Astrocyte (in vitro differentiated cells and primary cell): ENCODE data around the gene ARHGAP28. TPM values are rescaled to one million over a fixed set of nuclear protein-coding genes. Genes with fewer than 3 reads are reported as not detected.

Experiments used
- DNase-seq: peaks from one replicate; pipeline ENCODE4 v3.0.0-alpha.2; 2010; ENCODE audit warnings: low read depth
- FAIRE-seq: peaks from 2 replicates; lab custom pipeline; 2011; peaks lifted over from hg19 to GRCh38; lab: Jason Lieb, UNC
- H2AFZ ChIP-seq: 2 replicates; pipeline ENCODE4 v1.6.0; 2012; ENCODE audit warnings: low read depth, low read length, inconsistent platforms
- H3K27ac ChIP-seq: 2 replicates; pipeline ENCODE4 v1.5.1; 2011; ENCODE audit warnings: low read depth, low read length, inconsistent platforms
- H3K27me3 ChIP-seq: 2 replicates; pipeline ENCODE4 v1.6.0; 2011; ENCODE audit warnings: low read length, inconsistent platforms; ENCODE audit not compliant: insufficient read depth
- H3K36me3 ChIP-seq: 2 replicates; pipeline ENCODE4 v1.5.1; 2011; ENCODE audit warnings: low read length, inconsistent platforms; ENCODE audit not compliant: insufficient read depth
- H3K4me1 ChIP-seq: 2 replicates; pipeline ENCODE4 v1.5.1; 2011; ENCODE audit warnings: low read length, inconsistent platforms; ENCODE audit not compliant: insufficient read depth
- H3K4me2 ChIP-seq: 2 replicates; pipeline ENCODE4 v1.6.0; 2012; ENCODE audit warnings: low read length, inconsistent platforms
- H3K4me3 ChIP-seq: 2 replicates; pipeline ENCODE4 v1.5.1; 2011; ENCODE audit warnings: low read depth, mild to moderate bottlenecking, low read length, inconsistent platforms; ENCODE audit not compliant: insufficient read depth
- H3K79me2 ChIP-seq: 2 replicates; pipeline ENCODE4 v1.6.0; 2012; ENCODE audit warnings: mild to moderate bottlenecking, low read length, inconsistent platforms; ENCODE audit not compliant: insufficient read depth
- H3K9ac ChIP-seq: 2 replicates; pipeline ENCODE4 v1.6.0; 2012; ENCODE audit warnings: mild to moderate bottlenecking, low read length, inconsistent platforms
- H3K9me3 ChIP-seq: 2 replicates; pipeline ENCODE4 v1.5.1; 2012; ENCODE audit warnings: low read depth, mild to moderate bottlenecking, low read length, inconsistent platforms; ENCODE audit not compliant: insufficient read depth
- H4K20me1 ChIP-seq: 2 replicates; pipeline ENCODE4 v1.6.0; 2012; ENCODE audit warnings: low read length, inconsistent platforms; ENCODE audit not compliant: insufficient read depth
- H3K27ac Mint-ChIP-seq: one replicate; pipeline ENCODE4 v1.8.0; 2021; ENCODE audit warnings: mild to moderate bottlenecking, mixed read lengths; ENCODE audit not compliant: unreplicated experiment
- H3K27me3 Mint-ChIP-seq: one replicate; pipeline ENCODE4 v1.8.0; 2021; ENCODE audit warnings: low read depth, mixed read lengths; ENCODE audit not compliant: unreplicated experiment
- H3K36me3 Mint-ChIP-seq: one replicate; pipeline ENCODE4 v1.8.0; 2021; ENCODE audit warnings: low read depth, mixed read lengths; ENCODE audit not compliant: unreplicated experiment
- H3K4me1 Mint-ChIP-seq: one replicate; pipeline ENCODE4 v1.8.0; 2021; ENCODE audit warnings: low read depth, mixed read lengths; ENCODE audit not compliant: unreplicated experiment
- H3K4me3 Mint-ChIP-seq: one replicate; pipeline ENCODE4 v1.8.0; 2021; ENCODE audit warnings: mild to moderate bottlenecking, moderate library complexity, mixed read lengths; ENCODE audit not compliant: unreplicated experiment
- H3K9me3 Mint-ChIP-seq: one replicate; pipeline ENCODE4 v1.8.0; 2021; ENCODE audit warnings: mild to moderate bottlenecking, mixed read lengths; ENCODE audit not compliant: unreplicated experiment
- CTCF ChIP-seq: IDR thresholded peaks from 2 replicates; pipeline ENCODE4 v1.5.1; 2011; ENCODE audit warnings: low read depth, mild to moderate bottlenecking, inconsistent platforms, low read length, moderate library complexity; ENCODE audit not compliant: insufficient read depth
- EZH2 ChIP-seq: IDR thresholded peaks from 2 replicates; pipeline ENCODE4 v1.6.1; 2012; ENCODE audit warnings: mild to moderate bottlenecking, low read length, inconsistent platforms; ENCODE audit not compliant: insufficient read depth
- total RNA-seq: library from RNA; stranded (reverse); gene quantifications from 2 replicates; pipeline ENCODE4 v1.2.1, GENCODE V29; 2021

Gene ARHGAP28
- total RNA-seq, 1 donor from 2014 or later: 15.5 TPM

GRCh38 chr18:6830916-6831315 is 101.4 kb downstream of the ARHGAP28 start:
- H2AFZ ChIP-seq: no peak overlapping the region
- Mint-ChIP-seq H3K27ac (no peak overlapping the region), H3K4me1 (no peaks in the 10 kb centered on the region), H3K9me3 (no peaks in the 10 kb centered on the region), H3K36me3 (peaks cover 6% of the 10 kb centered on the region), H3K27me3 (no peaks in the 10 kb centered on the region), H3K4me3 (no peak overlapping the region)
- no peak overlapping the region for H3K4me2 ChIP-seq
- H3K9me3 ChIP-seq: no peaks in the 10 kb centered on the region
- no peak for DNase-seq
- FAIRE-seq: no peak
- no peak for TF ChIP-seq CTCF
- TF ChIP-seq EZH2: no peak
- H3K79me2 ChIP-seq: no peaks in the 10 kb centered on the region
- H3K36me3 ChIP-seq: no peaks in the 10 kb centered on the region
- no peak overlapping the region for H3K9ac ChIP-seq
- no peaks in the 10 kb centered on the region for H3K4me1 ChIP-seq
- no peak overlapping the region for H3K4me3 ChIP-seq
- H4K20me1 ChIP-seq: no peaks in the 10 kb centered on the region
- no peaks in the 10 kb centered on the region for H3K27me3 ChIP-seq
- no peak overlapping the region for H3K27ac ChIP-seq

- Histone ChIP-seq H3K79me2 (no peaks in the 10 kb centered on the region), H3K4me2 (no peak overlapping the region), H4K20me1 (no peaks in the 10 kb centered on the region), H3K27me3 (no peaks in the 10 kb centered on the region), H3K4me1 (no peaks in the 10 kb centered on the region), H3K9ac (no peak overlapping the region), H3K27ac (no peak overlapping the region), H3K4me3 (no peak overlapping the region), H3K9me3 (no peaks in the 10 kb centered on the region), H3K36me3 (no peaks in the 10 kb centered on the region), H2AFZ (no peak overlapping the region)
- Mint-ChIP-seq H3K9me3 (no peaks in the 10 kb centered on the region), H3K27me3 (no peaks in the 10 kb centered on the region), H3K4me3 (no peak overlapping the region), H3K36me3 (peaks cover 3% of the 10 kb centered on the region), H3K4me1 (peaks cover 1% of the 10 kb centered on the region), H3K27ac (no peak overlapping the region)
- TF ChIP-seq CTCF (no peak), EZH2 (no peak)
- DNase-seq: no peak
- no peak for FAIRE-seq
These were observed 105.8 kb downstream of the ARHGAP28 start for GRCh38 chr18:6835345-6835744.

- TF ChIP-seq EZH2 (no peak), CTCF (no peak)
- Histone ChIP-seq H3K27ac (no peak overlapping the region), H3K27me3 (no peaks in the 10 kb centered on the region), H3K79me2 (no peaks in the 10 kb centered on the region), H3K9me3 (no peaks in the 10 kb centered on the region), H3K4me1 (no peaks in the 10 kb centered on the region), H2AFZ (no peak overlapping the region), H3K36me3 (no peaks in the 10 kb centered on the region), H4K20me1 (no peaks in the 10 kb centered on the region), H3K9ac (no peak overlapping the region), H3K4me2 (no peak overlapping the region), H3K4me3 (no peak overlapping the region)
- DNase-seq: no peak
- Mint-ChIP-seq H3K36me3 (peaks cover 3% of the 10 kb centered on the region), H3K27me3 (no peaks in the 10 kb centered on the region), H3K9me3 (no peaks in the 10 kb centered on the region), H3K4me1 (peaks cover 1% of the 10 kb centered on the region), H3K4me3 (no peak overlapping the region), H3K27ac (no peak overlapping the region)
- no peak for FAIRE-seq
These were observed 106.8 kb downstream of the ARHGAP28 start for GRCh38 chr18:6836331-6836730.
